GM10266 (cell line): ENCODE data around the gene PTGER4.
"Not testable (repeated sequence)": the region's sequence is repeated elsewhere in the genome, so short reads cannot be mapped to it uniquely, and the experiment has no call there.

Experiments used
- DNase-seq: peaks from one replicate; pipeline ENCODE4 v3.0.0; 2012; ENCODE audit errors: extremely low spot score
- TF ChIP-seq, protein P1 (sequence below): IDR thresholded peaks from 2 replicates; pipeline ENCODE4 v1.5.1; 2012; ENCODE audit warnings: mild to moderate bottlenecking, low read depth; ENCODE audit not compliant: control insufficient read depth, insufficient read depth; ENCODE audit errors: missing control alignments

Gene PTGER4

DNA sequence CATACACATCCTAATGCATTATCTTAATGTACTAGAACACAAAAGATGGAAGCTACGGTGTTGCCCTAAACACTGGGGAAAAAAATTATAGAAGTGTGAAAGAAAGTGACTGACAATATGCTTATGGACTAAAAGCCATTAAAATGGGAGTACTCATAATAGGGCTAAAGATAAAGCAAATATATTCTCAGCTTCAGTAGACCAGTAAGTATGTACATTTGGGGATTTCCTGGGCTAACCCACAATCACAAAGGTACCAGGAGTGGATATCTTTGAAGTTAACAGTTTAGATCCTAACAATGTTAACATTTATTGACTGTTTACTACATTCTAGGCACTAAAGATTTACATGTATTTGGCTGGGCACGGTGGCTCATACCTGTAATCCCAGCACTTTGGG lies 36.9 kb downstream of the PTGER4 start:
- TF ChIP-seq, protein P1, sequence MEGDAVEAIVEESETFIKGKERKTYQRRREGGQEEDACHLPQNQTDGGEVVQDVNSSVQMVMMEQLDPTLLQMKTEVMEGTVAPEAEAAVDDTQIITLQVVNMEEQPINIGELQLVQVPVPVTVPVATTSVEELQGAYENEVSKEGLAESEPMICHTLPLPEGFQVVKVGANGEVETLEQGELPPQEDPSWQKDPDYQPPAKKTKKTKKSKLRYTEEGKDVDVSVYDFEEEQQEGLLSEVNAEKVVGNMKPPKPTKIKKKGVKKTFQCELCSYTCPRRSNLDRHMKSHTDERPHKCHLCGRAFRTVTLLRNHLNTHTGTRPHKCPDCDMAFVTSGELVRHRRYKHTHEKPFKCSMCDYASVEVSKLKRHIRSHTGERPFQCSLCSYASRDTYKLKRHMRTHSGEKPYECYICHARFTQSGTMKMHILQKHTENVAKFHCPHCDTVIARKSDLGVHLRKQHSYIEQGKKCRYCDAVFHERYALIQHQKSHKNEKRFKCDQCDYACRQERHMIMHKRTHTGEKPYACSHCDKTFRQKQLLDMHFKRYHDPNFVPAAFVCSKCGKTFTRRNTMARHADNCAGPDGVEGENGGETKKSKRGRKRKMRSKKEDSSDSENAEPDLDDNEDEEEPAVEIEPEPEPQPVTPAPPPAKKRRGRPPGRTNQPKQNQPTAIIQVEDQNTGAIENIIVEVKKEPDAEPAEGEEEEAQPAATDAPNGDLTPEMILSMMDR, result no peak
- no peak for DNase-seq

DNA sequence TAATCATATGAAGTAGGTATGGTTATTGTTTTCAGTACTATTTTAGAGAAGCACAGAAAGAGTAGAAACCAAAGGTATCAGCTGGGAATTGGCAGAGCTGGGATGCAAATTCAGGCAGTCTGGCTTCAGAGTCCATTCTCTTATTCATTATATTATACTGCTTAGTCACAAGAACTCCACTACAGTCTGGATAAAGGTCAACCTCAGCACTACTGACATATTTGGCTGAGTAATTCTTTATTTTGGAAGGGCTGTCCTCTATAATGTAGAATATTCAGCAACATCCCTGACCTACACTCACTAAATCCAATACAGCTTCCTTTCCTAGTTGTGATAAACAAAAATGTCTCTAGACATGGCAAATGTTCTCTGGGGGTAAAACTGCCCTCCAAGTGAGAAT lies 37.6 kb downstream of the PTGER4 start:
- TF ChIP-seq, protein P1, result no peak
- no peak for DNase-seq

DNA sequence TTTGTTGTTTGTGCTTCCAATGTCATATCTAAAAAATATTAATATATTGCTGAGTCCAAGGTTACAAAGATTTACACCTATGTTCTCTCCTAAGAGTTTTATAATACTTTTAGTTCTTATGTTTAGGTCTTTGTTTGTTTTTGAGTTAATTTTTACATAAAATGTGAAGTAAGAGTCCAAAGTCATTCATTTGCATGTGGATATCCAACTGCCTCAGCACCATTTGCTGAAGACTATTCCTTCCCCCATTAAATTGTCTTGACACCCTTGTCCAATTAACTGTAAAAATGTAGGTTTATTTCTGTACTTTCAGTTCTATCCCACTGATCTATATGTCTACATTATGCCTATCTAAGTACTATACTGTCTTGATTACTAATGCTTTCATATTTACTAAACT lies 40.4 kb downstream of the PTGER4 start:
- no peak for DNase-seq
- TF ChIP-seq, protein P1, result no peak

DNA sequence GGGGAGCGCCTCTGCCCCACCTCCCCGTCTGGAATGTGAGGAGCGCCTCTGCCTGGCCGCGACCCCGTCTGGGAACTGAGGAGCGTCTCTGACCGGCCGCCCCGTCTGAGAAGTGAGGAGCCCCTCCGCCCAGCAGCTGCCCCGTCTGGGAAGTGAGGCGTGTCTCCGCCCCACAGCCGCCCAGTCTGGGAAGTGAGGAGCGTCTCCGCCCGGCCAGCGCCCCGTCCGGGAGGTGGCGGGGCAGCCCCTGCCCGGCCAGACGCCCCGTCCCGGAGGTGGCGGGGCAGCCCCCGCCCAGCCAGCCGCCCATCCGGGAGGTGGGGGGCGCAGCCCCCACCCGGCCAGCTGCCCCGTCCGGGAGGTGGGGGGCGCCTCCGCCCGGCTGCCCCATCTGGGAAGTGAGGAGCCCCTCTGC lies 42.8 kb downstream of the PTGER4 start:
- DNase-seq, result not testable (repeated sequence)

DNA sequence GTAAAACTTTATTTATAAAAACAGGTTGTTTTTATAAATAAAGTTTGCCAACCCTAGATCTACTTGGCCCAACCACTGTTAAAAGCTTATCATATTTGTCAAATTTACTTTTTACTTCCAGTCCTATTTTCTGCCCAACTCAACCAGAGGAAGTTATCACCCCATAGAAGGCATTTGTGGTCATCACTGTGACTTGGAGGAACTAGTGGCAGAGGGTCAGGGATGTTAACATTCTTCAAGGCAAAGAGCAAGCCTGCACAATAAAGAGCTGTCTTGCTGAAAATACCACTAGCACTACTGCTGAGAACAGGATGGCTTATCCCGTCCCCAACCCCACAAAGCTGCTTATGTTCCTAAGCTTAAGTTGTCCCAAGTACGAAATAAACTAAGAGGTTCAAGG lies 53.7 kb downstream of the PTGER4 start:
- TF ChIP-seq, protein P1, result no peak
- no peak for DNase-seq

DNA sequence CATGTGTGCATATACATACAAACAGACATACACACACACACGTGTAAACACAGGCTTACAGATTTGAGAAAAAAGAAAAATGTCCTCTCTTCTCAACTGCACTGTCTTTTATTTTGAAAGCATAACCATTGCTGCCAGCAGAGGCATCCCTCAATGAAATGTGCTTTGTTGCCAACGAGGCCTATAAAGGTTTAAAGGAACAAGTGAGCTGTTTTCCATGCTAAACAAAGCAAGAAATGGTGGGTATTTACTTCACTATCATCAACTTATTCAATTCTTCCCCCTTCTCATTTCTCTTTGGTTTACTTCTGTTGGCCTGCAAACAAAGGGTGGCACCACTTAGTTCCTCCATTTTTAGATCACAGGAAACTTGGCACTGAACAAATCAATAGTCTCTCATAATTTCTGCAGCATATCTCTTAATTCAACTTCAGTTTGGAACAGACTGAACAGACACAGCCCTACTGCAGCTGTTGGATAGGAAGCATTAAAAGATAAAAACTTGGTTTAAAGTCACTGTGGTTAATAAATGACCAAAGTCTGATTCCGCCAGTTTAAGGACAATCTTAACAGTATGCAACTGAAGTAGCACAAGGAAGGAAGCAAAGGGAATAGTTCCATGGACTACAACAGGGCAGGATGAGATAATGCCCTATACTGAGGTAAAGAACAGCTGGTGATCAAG lies 54.3 kb downstream of the PTGER4 start:
- no peak for DNase-seq
- TF ChIP-seq, protein P1, result no peak

DNA sequence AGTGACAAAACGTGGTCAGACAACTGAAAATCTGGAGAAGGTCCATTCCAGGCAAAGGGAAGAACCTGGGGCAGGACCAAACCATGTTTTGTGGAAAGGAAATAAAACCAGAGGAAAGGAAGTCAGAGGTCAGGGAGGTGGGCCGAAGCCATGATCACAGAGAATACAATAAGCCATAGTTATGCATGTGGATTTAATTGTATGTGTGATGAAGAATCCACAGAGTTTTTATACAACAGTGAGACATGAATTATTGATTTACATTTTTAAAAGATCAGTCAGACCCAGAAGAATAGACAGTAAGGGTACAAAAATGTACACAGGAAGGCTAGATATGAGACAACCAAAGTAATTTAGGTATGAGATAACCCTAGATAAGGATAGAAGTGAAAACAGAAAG lies 55.3 kb downstream of the PTGER4 start:
- TF ChIP-seq, protein P1, result no peak
- no peak for DNase-seq

DNA sequence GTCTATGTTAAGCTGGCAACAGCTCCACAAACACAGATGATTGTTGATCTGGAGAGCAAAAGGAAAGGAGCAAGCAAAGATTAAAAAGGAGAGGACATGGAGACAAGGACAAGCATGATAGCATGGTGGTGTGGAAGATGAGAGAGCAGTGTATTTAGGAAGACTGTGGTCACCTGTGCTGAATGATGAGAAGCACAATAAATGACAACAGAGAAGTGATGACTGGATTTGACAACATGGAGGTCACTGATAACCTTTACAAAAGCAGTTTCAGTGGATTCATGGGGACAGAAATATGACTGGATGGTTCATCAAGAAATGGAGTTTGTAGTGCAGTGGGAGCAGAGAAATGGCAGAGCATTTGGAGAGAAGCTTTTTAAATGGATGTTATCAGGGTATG lies 55.9 kb downstream of the PTGER4 start:
- no peak for DNase-seq
- TF ChIP-seq, protein P1, result no peak
